Measurements from ENCODE around the gene SLAMF7.

GRCh38 chr1:160759740-160760139, 20.7 kb downstream of the SLAMF7 start:
- TF ChIP-seq EZH2 (IDR thresholded peaks at IDR 0.05; ENCODE audit: borderline replicate concordance, insufficient read depth, low read depth, low read length, poor library complexity, severe bottlenecking) (no peak), CTCF (IDR thresholded peaks at IDR 0.05) (no peak)

All from B cell (primary cell).